Limb (tissue), 2 donors: ENCODE results near the gene HSD17B2.

Experiments
- DNase-seq, 2 donors: peaks; one replicate each; pipeline ENCODE4 v3.0.0-alpha.2; 2016; ENCODE audit errors: extremely low spot score in 2 of 2

Gene HSD17B2

GRCh38 chr16:82019535-82019934, 15.5 kb upstream of the HSD17B2 start:
- no peak for DNase-seq

- no peak for DNase-seq
Observed at GRCh38 chr16:82020051-82020450, 15.0 kb upstream of the HSD17B2 start.

DNA sequence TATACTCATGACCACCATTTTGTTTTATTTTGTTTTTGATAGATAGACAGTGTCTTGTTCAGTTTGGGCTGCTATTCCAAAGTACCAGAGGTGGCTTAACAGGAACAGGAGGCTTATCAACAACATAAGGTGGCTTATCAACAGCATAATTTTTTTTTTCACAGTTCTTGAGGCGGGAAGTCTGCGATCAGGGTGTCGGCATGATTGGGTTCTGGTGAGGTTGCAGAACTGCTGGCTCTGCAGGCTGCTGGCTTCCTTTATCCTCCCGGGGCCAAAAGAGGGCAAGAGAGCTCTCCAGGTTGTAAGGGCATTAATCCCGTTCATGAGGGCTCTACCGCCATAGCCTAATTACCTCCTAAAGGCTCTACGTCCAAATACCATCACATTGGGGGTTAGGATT, 11.8 kb upstream of the HSD17B2 start:
- DNase-seq, result no peak

DNA sequence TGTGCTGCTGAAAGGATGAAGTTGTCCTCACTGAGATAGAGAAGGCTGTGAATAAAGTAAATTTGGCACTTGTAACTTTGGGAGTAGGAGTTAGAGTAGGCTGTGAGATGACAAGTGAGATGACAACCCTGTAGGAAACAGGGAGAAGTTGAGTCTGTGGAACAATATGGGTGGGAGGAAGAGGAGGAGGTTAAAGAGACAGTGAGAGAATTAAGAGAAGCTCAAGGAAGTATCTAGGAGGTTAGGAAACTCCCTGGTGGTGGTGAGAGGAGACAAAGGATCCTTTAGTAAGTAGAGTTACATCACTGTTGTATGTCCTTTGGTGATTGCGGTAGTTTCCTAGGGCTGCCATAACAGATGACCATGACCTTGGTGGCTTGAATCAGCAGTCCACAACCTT, 10.7 kb upstream of the HSD17B2 start:
- no peak for DNase-seq

DNA sequence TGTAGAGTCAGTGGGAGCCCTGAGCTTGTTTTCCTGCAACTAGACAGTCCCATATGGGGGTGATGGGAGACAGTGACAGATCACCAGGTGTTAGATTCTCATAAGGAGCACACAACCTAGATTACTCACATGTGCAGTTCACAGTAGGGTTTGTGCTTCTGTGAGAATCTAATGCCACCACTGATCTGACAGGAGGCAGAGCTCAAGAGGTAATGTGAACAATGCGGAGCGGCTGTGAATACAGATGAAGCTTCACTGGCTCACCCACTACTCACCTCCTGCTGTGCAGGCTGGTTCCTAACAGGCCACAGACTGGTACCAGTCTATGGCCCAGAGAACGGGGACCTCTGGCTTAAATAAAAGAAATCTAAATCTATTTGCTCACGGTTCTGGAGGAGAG, 10.2 kb upstream of the HSD17B2 start:
- no peak for DNase-seq

DNA sequence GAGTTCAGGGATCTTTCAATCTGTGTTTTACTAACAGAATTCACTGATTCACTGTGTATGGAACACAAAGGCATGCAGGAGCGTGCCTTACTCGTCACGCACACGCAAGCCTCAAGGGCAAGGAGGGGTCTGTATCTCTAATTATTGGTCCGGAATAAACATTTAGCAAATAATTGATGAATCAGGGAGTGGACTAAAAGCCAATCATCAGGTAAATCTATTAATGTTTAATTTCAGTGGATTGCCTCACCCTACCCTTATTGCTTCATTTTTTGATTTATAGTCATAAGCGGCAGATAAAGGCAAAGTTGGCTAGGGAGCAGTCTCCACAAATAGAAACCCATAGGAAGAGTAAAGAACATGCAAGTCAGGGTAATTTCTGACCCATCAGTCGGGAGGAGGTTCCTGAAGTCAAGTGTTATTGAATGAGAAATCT, 7.4 kb upstream of the HSD17B2 start:
- no peak for DNase-seq

- peak in 1 of 2 donors; percentile 47 for DNase-seq
Observed at GRCh38 chr16:82031116-82032084, 3.7 kb upstream of the HSD17B2 start.

DNA sequence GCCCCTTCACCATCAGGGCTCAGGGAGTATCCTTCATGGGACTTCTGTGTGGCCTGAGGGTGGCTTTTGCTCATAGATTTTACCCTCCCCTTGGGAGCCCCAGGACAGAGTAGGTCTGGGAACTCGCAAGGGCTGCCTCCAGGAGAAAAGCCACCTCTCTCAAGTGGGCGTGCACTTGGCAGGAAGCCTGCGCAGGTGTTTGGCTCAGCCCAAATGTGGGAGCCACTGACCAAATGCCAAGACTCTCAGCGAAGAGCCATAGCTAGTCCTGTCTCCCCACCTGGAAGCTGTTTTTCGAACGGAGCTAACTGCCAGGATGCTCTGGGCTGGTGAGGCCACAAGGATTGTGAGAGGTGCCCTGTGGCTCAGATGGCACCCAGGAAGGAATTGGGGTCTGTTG, 2.0 kb upstream of the HSD17B2 start:
- DNase-seq, result no peak

GRCh38 chr16:82033683-82034300, 1.3 kb upstream of the HSD17B2 start:
- no peak for DNase-seq

- DNase-seq, result no peak
Observed at GRCh38 chr16:82037251-82037650, 2.2 kb downstream of the HSD17B2 start.

DNA sequence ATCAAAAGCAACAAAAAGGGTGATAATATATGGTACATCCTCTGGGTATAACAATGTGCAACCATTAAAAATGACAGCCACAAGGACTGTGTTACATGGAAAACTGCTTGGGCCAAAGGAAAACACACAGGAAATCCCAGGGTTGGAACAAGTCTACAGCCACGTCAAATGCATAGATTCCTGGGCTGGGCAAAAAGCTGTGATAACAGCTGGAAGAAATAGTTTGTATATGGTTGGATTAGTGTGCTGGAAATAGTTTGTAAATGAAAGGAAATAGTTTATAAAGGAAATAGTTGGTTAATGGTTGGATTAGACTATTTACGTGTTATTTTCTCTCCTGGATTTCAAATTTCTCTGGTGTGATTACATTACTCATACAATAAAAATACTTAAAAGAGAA, 2.6 kb downstream of the HSD17B2 start:
- DNase-seq, result no peak

DNA sequence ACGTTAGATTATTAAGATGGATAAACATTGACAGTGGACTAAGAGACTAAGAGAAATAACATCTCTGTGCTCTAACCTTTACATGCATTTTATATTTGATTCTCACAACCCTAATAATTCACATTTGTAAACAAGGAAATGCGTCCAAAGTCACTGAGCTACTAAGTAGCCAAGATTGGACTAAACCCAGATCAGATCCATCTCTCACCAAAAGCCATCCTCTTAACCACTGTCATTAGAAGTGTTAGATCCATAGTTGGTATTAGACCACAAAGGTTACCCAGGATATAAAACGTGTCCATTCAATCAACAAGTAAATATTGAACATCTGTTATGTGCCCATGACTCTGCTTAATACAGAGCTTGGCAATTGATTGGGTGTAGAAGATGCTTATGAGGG, 5.2 kb downstream of the HSD17B2 start:
- no peak for DNase-seq

DNA sequence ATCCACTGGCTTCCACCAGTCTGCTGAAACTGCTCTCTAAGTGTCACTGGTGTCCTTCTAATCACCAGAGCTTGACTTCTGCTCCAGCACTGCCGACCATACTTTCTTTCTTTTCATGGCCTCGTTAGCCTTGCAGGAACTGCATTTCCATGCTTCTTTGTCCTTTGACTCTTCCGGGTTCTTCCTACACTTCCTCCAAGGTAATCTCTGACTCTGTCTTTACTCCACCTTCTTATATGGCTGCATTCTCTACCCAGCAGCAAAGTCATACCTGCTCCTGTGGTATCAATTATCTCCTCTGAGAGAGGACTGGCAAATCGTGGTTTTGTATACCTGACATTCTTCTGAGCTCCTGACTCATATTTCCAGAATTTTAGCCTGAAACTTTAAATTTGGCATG, 6.5 kb downstream of the HSD17B2 start:
- DNase-seq, result no peak

DNA sequence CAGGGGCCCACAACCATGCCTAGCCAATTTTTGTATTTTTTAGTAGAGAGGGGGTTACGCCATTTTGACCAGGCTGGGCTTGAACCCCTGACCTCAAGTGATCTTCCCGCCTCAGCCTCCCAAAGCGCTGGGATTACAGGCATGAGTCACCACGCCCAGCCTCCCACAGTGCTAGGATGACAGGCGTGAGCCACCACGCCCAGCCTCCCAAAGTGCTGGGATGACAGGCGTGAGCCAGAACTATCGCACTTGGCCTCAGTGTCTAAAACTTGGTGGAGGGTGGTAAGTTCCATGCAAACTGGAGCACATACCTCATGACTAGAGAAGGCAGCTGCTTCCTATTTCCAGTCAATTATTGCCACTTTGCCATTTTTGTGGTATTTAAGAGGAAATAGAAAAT, 7.1 kb downstream of the HSD17B2 start:
- no peak for DNase-seq

- no peak for DNase-seq
Observed at GRCh38 chr16:82042846-82043245, 7.8 kb downstream of the HSD17B2 start.

GRCh38 chr16:82043680-82044584, 8.9 kb downstream of the HSD17B2 start:
- DNase-seq, result no peak

- DNase-seq, result no peak
Observed at GRCh38 chr16:82044585-82044911, 9.5 kb downstream of the HSD17B2 start.

- no peak for DNase-seq
Observed at GRCh38 chr16:82045465-82045864, 10.4 kb downstream of the HSD17B2 start.

- no peak for DNase-seq
Observed at GRCh38 chr16:82046541-82046940, 11.5 kb downstream of the HSD17B2 start.

GRCh38 chr16:82046941-82047340, 11.9 kb downstream of the HSD17B2 start:
- no peak for DNase-seq

DNA sequence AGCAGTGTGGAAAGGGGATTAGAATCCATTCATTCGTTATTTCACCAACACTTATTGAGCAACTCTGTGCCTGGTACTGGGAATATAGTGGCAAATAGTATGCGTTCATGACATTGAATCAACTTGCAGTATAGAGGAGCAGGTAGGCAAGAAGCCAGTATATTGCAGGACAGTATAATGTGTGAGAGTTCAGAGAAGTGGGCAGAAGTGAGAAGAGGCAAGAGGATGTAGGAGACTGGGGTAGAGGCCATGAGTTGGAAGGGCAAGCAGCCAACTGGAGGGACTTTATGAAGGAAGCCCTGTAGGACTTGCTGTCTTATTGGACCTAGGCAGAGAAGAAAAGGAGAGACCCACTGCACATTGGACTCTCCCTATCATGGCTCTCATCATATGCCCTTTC, 12.3 kb downstream of the HSD17B2 start:
- DNase-seq, result no peak

- DNase-seq, result no peak
Observed at GRCh38 chr16:82047787-82048186, 12.7 kb downstream of the HSD17B2 start.
